Middle frontal gyrus (tissue), 1 donor: ENCODE measurements around the gene CD109.

Source experiments
- DNase-seq: peaks from one replicate; pipeline ENCODE4 v3.0.0-alpha.2; 2015; ENCODE audit warnings: low spot score; ENCODE audit errors: extremely low spot score

CD109 gene

GRCh38 chr6:73854998-73855718 lies 159.2 kb downstream of the CD109 start:
- DNase-seq: no peak

- no peak for DNase-seq
Observed at GRCh38 chr6:73857341-73857890, 161.4 kb downstream of the CD109 start.

- DNase-seq: no peak
Observed at GRCh38 chr6:73858376-73858775, 162.4 kb downstream of the CD109 start.

- DNase-seq: no peak
Observed at GRCh38 chr6:73860303-73860702, 164.3 kb downstream of the CD109 start.

GRCh38 chr6:73866305-73866704 lies 170.3 kb downstream of the CD109 start:
- no peak for DNase-seq

- DNase-seq: no peak
Observed at GRCh38 chr6:73867411-73867810, 171.4 kb downstream of the CD109 start.

GRCh38 chr6:73870907-73871306 lies 174.9 kb downstream of the CD109 start:
- DNase-seq: no peak

- no peak for DNase-seq
Observed at GRCh38 chr6:73873081-73873480, 177.1 kb downstream of the CD109 start.
